ENCODE results near the gene MDFIC. TPM values are rescaled to one million over a fixed set of nuclear protein-coding genes. Genes with fewer than 3 reads are reported as not detected.
A peak's percentile ranks its signal among the peaks of the same experiment; 100 is the strongest.

The MDFIC gene
- total RNA-seq, 1 donor from 2014 or later = 8.7 TPM

DNA sequence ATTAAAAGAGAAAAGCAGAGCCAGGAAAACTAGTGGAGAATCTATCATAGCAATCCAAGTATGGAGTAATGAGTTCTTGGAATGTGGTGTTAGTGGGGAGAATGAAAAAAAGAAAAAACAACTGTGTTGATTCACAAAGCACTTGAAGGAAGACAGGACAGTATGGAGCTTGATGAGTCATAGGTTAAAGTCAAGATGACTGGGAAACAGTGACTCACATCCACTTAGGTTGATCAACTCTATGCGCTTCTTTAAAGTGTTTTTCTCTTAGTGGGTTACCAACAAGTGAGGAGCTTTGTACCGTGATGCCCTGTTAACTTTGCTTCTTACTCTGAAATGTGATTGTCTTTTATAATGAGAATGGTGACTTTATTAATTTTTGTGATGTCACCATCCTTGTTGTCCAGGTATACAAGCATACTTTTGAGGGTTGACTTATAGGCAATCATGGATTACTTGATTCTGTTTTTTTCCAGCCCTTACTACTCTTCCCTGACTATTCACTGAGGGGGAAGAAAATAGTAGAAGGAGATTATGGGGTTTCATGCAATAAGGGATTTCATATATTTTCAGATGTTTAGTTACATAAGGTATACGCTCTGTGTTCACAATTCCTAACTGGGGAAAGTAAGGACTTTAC lies 32.1 kb upstream of the MDFIC start:
- DNase-seq (ENCODE audit: low read depth) (peak; percentile 99), FAIRE-seq (no peak)
- TF ChIP-seq, protein P1, sequence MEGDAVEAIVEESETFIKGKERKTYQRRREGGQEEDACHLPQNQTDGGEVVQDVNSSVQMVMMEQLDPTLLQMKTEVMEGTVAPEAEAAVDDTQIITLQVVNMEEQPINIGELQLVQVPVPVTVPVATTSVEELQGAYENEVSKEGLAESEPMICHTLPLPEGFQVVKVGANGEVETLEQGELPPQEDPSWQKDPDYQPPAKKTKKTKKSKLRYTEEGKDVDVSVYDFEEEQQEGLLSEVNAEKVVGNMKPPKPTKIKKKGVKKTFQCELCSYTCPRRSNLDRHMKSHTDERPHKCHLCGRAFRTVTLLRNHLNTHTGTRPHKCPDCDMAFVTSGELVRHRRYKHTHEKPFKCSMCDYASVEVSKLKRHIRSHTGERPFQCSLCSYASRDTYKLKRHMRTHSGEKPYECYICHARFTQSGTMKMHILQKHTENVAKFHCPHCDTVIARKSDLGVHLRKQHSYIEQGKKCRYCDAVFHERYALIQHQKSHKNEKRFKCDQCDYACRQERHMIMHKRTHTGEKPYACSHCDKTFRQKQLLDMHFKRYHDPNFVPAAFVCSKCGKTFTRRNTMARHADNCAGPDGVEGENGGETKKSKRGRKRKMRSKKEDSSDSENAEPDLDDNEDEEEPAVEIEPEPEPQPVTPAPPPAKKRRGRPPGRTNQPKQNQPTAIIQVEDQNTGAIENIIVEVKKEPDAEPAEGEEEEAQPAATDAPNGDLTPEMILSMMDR (IDR thresholded peaks at IDR 0.05; ENCODE audit: insufficient read depth, low read length, severe bottlenecking) = no peak
- Histone ChIP-seq H3K27me3 (ENCODE audit: control insufficient read depth, insufficient read depth, low read length) (no peaks in the 10 kb centered on the region), H3K4me3 (ENCODE audit: low read depth, low read length) (no peak overlapping the region), H3K36me3 (ENCODE audit: control insufficient read depth, insufficient read depth, low read length) (no peaks in the 10 kb centered on the region)

DNA sequence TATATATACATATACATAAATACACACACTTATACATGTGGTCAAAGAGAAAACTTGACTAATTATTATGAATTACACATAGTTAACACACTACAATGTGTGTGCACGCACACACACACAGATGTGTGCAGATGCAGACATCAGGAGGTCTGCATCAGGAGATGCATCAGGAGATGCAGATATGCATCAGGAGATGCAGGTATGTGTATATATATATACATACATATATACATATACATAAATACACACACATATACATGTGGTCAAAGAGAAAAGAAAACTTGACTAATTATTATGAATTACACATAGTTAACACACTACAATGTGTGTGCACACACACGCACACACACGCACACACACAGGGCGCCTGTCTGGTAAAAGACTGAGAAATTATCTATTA lies 31.3 kb upstream of the MDFIC start:
- Histone ChIP-seq H3K4me3 (ENCODE audit: low read depth, low read length) (no peak overlapping the region), H3K36me3 (ENCODE audit: control insufficient read depth, insufficient read depth, low read length) (no peaks in the 10 kb centered on the region), H3K27me3 (ENCODE audit: control insufficient read depth, insufficient read depth, low read length) (no peaks in the 10 kb centered on the region)
- DNase-seq (ENCODE audit: low read depth) (no peak), FAIRE-seq (no peak)
- TF ChIP-seq, protein P1 (IDR thresholded peaks at IDR 0.05; ENCODE audit: insufficient read depth, low read length, severe bottlenecking) = no peak

DNA sequence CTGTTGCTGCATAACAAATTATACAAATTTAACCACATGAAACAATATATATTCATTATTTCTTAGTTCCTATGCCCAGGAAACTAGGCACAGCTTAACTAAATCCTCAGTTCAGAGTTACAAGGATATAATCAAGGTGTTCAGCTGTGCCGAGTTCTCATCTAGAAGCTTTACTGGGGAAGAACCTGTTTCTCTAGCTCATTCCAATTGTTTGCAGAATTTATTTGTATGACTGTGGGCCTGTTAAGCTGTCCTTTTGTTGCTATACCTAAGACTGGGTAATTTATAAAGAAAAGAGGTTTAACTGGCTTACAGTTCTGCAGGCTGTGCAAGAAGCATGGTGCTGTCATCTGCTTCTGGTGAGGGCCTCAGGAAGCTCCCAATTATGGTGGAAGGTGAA lies 21.8 kb upstream of the MDFIC start:
- no peaks in the 10 kb centered on the region for H3K36me3 ChIP-seq (ENCODE audit: control insufficient read depth, insufficient read depth, low read length)
- DNase-seq (ENCODE audit: low read depth) (no peak), FAIRE-seq (no peak)
- no peak overlapping the region for H3K4me3 ChIP-seq (ENCODE audit: low read depth, low read length)
- no peaks in the 10 kb centered on the region for H3K27me3 ChIP-seq (ENCODE audit: control insufficient read depth, insufficient read depth, low read length)
- TF ChIP-seq, protein P1 (IDR thresholded peaks at IDR 0.05; ENCODE audit: insufficient read depth, low read length, severe bottlenecking) = no peak

DNA sequence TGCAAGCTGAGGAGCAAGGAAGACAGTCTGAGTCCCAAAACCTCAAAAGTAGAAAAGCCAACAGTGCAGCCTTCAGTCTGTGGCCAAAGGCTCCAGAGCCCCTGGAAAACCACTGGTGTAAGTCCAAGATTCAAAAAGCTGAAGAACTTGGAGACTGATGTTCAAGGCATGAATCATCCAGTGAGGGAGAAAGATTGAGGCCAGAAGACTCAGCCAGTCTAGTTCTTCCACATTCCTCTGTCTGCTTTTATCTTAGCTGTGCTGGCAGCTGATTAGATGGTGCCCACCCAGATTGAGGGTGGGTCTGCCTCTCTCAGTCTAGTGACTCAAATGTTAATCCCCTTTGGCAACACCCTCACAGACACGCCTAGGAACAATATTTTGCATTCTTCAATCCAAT lies 20.1 kb upstream of the MDFIC start:
- TF ChIP-seq, protein P1 (IDR thresholded peaks at IDR 0.05; ENCODE audit: insufficient read depth, low read length, severe bottlenecking) = no peak
- DNase-seq (ENCODE audit: low read depth) (peak; percentile 96), FAIRE-seq (peak; percentile 72)
- Histone ChIP-seq H3K27me3 (ENCODE audit: control insufficient read depth, insufficient read depth, low read length) (no peaks in the 10 kb centered on the region), H3K4me3 (ENCODE audit: low read depth, low read length) (no peak overlapping the region), H3K36me3 (ENCODE audit: control insufficient read depth, insufficient read depth, low read length) (no peaks in the 10 kb centered on the region)

DNA sequence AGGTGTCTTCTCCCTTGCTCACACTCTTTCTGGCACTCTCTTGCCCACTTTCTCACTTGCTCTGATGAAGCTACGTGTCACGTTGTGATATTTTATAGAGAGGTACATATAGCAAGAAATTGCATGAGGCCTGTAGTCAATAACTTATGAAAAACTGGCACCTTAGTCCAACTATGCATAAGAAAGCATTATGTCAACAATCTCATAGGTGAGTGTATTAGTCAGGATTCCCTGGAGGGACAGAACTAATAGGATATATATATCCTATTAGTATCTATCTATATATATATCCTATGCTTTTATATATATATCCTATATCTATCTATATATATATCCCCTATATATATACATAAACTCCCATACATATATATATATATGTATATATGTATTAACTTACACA lies 18.8 kb upstream of the MDFIC start:
- no peak overlapping the region for H3K4me3 ChIP-seq (ENCODE audit: low read depth, low read length)
- H3K27me3 ChIP-seq (ENCODE audit: control insufficient read depth, insufficient read depth, low read length) = no peaks in the 10 kb centered on the region
- peak; percentile 61 for DNase-seq (ENCODE audit: low read depth)
- FAIRE-seq = no peak
- no peaks in the 10 kb centered on the region for H3K36me3 ChIP-seq (ENCODE audit: control insufficient read depth, insufficient read depth, low read length)
- TF ChIP-seq, protein P1 (IDR thresholded peaks at IDR 0.05; ENCODE audit: insufficient read depth, low read length, severe bottlenecking) = no peak

DNA sequence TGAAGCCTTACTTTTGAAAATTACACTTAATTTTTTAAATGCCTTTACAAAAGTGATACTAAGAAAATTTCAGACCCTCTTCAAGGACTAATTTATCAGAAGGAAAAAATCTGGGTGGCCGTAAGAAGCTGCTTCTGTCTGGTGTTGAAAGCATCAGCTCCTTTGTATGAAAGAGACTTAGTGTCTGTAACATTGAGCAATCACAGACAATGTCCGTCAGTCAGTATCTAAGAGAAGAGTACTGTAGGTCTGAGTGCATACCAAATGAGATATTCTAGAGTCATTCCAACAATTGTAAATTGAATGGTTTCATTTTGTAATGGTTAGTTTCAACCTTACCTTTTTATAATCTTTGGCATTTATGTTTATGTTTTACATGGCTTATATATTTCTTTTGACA lies 11.1 kb upstream of the MDFIC start:
- FAIRE-seq (no peak), DNase-seq (ENCODE audit: low read depth) (no peak)
- no peak overlapping the region for H3K4me3 ChIP-seq (ENCODE audit: low read depth, low read length)
- H3K27me3 ChIP-seq (ENCODE audit: control insufficient read depth, insufficient read depth, low read length) = no peaks in the 10 kb centered on the region
- TF ChIP-seq, protein P1 (IDR thresholded peaks at IDR 0.05; ENCODE audit: insufficient read depth, low read length, severe bottlenecking) = no peak
- H3K36me3 ChIP-seq (ENCODE audit: control insufficient read depth, insufficient read depth, low read length) = no peaks in the 10 kb centered on the region
